GM21723 (cell line): ENCODE results near the gene MAGEC3.
"Not testable (repeated sequence)": the region's sequence is repeated elsewhere in the genome, so short reads cannot be mapped to it uniquely, and the experiment has no call there.

Experiments used
- ATAC-seq: cut with Tn5 transposase; IDR thresholded peaks from one replicate; pipeline ENCODE4 v1.9.1; 2021; ENCODE audit warnings: mild to moderate bottlenecking, moderate library complexity; ENCODE audit not compliant: unreplicated experiment

Gene MAGEC3, protein sequence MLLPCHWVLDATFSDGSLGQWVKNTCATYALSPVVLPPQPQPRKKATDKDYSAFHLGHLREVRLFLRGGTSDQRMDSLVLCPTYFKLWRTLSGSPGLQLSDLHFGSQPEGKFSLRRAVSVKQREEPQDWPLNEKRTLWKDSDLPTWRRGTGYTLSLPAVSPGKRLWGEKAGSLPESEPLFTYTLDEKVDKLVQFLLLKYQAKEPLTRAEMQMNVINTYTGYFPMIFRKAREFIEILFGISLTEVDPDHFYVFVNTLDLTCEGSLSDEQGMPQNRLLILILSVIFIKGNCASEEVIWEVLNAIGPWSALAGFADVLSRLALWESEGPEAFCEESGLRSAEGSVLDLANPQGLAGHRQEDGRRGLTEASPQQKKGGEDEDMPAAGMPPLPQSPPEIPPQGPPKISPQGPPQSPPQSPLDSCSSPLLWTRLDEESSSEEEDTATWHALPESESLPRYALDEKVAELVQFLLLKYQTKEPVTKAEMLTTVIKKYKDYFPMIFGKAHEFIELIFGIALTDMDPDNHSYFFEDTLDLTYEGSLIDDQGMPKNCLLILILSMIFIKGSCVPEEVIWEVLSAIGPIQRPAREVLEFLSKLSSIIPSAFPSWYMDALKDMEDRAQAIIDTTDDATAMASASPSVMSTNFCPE

GRCh38 chrX:141838016-141838415 is at the start of gene MAGEC3:
Gene MAGEC3, plus strand, starts transcription at chrX:141838316. Its CDS starts 0 bp downstream, at chrX:141838316.
- no peak for ATAC-seq

DNA sequence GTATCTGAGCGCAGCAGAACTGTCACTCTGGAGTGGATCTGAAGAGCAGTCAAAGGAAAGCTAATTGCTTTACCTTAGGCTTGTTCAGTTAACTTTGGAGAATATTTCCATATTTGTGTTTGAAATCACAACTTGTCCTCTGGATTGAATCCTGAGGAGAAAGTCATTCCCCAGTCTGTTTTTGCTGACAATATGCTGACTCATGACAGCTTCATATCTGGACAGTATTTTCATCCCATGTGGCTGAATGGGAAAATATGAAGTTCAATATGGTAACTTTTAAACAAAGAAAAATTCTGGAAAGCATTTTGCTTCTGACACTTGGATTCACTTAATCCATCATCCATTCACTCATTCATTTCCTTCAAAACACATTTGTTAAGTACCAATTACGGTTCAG is 46.3 kb upstream of the MAGEC3 start:
- ATAC-seq, result no peak

GRCh38 chrX:141811438-141811837 is 26.7 kb upstream of the MAGEC3 start:
- ATAC-seq, result no peak

DNA sequence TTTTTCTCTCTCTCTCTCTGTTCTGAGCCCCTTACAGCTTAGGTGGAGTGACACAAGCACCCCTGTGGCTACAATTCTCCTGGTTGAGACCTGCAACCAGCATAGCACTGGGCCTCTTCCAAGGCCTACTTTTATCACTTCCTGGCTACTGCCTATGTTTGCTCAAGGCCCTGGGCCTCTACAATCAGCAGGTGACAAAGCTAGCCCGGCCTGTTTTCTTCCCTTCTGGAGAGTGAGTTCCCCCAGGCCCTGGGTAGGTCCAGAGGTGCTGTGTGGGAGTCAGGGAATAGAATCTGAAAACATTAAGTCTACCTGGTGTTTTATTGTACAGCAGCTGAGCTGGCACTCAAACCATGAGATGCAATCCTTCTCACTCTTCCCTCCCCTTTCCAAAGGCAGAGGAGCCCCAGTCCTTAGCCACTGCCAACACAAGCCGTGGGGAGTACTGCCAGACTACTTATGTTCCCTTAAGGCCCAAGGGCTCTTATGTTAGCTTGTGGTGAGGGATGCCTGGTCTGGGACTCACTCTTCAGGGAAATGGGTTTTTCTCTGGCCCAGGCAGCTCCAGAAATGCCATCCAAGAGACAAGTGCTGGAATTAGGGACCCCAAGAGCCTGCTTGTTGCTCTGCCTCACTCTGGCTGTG is 23.8 kb upstream of the MAGEC3 start:
- ATAC-seq, result no peak

DNA sequence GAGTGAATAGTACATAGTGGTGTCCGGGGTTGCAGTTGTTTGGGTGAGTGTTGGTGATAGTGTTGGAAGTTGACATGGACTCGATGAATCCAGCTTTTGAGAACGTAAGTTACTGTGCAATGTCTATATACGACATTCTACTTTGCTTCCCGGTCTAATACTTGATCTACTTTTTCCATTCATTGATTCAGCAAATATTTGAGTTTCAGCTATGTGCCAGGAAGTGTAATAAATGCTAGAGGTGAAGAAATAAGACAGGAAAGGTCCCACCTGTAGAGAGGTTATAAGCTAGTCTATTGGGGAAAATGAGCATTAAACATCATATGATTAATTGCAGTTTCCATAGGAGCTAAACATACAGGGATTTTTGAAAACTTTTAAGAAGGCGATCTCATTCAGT is 22.2 kb upstream of the MAGEC3 start:
- ATAC-seq, result no peak

DNA sequence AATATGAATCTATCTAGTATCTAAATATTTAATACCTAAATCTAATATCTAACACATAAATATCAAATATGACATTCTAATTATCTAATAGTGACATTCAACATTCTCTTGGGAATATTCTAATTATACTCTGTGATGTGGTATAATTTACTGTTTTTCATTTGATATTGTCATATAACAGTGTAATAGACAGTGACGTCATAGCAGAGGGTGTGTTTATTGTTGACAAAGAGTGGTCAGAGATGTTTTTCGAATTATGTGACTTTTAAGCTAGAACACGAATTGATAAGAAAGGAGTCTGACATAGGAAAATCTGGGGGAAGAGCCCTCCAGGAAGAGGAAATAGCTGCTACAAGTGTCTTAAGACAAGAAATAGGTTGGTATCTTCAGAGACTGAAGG is 5.9 kb upstream of the MAGEC3 start:
- ATAC-seq, result no peak

DNA sequence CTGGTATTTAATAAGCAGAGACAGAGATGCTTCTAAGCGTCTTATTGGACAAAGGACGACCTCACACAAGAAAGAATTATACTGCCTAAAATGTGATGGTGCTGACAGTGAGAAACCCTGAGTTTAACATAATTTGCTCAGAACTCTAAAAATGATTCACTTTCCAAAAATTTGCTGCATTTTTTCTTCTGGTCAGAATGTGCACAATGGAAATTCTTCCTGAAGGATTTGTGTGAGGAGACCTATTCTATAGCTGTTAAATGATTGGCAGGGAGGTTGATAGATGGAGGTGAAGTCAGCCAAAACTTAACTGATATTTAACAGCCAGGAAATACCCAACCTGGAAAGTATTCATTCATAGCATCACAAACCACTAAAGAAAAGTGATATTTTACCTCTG is 1.7 kb downstream of the MAGEC3 start:
- no peak for ATAC-seq

- ATAC-seq, result no peak
Measured at GRCh38 chrX:141857479-141857878, 19.4 kb downstream of the MAGEC3 start.

DNA sequence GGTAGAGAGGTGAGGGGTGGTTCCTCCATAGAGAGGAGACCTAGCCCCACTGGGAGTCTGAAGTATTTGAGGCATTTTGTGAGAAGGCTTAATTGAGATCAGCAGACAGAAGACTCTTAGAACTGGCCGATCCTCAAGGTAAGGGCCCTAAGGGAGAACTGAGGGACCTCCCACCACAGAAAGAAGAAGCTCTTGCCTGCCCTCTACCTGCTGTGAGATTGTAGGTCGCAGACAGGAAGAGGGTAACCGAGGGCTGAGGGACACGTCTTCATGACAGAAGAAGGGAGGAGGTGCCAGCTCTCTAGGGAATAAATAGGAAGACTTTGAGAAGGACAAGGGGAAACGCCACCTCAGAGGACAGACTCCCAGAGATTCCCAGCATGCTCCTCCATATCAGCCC is 41.5 kb downstream of the MAGEC3 start:
- ATAC-seq, result no peak

DNA sequence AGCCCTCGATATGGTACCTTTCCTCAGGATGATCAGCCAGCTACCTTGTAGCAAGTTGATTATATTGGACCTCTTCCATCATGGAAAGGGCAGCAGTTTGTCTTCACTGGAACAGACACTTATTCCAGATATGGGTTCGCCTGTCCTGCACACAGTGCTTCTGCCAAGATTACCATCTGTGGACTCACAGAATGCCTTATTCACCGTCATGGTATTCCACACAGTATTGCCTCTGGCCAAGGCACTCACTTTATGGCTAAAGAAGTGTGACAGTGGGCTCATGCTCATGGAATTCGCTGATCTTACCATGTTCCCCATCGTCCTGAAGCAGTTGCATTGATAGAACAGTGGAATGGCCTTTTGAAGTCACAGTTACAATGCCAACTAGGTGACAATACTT is 50.7 kb downstream of the MAGEC3 start:
- ATAC-seq, result not testable (repeated sequence)

DNA sequence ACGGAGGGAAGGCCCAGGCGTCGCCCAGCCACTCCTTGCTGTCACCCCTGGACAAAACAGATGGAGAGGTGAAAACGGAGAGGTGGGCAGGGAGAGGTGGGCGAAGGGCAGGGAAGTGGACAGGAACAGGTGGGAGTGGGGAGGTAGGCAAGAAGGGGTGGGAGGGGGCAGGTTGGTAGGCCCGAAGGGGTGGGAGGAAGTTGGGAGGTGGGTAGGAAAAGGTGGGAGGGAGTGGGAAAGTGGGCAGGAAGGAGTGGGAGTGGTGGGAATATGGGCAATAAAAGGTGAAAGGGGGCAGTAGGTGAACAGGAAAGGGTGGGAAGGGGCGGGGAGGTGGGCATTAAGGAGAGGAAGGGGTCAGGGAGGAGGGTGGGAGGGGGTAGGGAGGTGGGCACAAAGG is 56.6 kb downstream of the MAGEC3 start:
- no peak for ATAC-seq

- ATAC-seq, result no peak
Measured at GRCh38 chrX:141897690-141898089, 59.6 kb downstream of the MAGEC3 start.

DNA sequence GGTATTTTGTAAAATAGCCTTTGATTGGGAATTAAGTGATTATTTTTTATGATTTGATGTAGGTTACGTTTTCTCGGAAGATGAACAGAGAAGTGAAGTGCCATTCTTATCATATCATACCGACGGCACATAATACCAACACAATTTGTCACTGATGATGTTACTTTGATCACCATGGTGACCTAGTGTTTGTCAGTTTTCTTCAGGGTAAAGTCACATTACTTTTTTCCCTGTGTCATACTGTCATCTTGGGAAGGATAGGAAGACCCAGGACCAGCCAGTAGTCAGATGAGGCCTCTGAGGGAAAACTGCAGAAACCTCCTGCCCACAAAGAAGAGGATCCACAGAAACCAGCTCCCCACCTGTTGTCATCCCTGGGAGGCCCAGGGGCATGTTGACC is 64.2 kb downstream of the MAGEC3 start:
- ATAC-seq, result no peak

DNA sequence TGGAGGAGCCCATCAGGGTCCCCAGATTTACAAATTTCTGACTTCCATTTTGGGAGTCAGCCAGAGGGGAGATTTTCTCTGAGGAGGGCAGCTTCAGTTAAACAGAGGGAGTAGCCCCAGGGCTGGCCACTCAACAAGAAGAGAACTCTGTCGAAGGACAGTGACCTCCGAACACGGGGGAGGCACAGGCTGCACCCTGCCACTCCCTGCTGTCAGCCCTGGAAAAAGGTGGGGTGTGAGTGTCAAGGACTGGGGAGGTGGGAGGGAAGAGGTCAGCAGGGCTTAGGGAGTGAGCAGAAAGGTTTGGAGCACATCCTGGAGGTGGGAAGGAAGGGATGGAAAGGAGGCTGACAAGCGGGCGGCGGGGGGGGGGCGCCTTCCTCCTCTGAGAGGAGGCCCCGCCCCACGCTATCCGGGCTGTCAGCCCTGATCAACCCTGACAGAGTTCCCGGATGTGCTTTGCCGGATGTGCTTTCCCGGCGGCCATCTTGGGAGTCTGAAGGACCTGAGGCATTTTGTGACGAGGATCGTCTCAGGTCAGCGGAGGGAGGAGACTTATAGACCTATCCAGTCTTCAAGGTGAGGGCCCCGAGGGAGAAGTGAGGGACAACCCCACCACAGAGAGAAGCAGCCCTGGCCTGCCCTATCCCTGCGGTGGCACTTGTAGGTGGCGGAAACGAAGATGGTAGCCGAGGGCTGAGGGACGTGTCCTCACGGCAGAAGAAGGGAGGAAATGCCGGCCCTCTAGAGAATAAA is 65.5 kb downstream of the MAGEC3 start, which contains the start of gene MAGEC1:
Gene MAGEC1 (plus strand): TSS at position 495 of the 756 bp plus-strand sequence. CDS start 1,179 bp downstream, outside the sequence.
- ATAC-seq, result no peak

DNA sequence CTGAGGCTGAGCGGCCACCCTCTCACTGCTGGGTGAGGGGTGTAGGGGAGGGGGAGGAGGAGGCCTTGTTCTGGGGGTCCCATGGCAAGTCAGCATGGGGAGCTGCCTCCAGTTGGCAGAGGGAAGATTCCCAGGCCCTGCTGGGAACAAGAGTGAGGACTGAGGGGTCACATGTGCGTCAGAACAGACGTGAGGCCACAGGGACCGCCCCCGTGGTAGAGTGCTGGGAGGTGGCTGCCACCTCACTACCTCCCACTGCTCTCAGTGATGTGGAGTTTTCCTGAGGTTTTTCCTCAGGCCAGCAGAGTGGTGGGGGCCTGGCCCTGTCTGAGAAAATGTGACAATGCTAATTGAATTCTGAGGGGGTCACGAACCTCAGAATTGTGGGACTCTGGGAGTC is 66.1 kb downstream of the MAGEC3 start:
- no peak for ATAC-seq

GRCh38 chrX:141917801-141918200 is 79.7 kb downstream of the MAGEC3 start:
- ATAC-seq, result no peak

DNA sequence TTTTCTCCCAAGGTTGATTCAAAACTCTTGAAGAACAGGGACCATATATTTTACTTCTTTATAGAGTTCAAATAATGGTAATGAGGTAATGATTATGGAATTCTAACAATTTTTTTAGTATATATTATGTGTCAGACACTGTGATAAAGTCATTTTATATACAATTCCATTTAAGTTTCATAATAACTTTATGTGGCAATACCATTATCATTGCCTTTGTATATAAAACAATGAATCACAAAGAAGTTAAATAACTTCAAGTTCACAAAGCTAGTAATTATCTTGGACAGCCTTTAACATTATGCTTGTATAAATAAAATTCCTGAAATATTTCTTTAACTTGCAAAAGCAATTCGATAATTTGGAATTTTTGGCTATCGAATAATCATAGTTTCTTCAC is 86.2 kb downstream of the MAGEC3 start:
- no peak for ATAC-seq

DNA sequence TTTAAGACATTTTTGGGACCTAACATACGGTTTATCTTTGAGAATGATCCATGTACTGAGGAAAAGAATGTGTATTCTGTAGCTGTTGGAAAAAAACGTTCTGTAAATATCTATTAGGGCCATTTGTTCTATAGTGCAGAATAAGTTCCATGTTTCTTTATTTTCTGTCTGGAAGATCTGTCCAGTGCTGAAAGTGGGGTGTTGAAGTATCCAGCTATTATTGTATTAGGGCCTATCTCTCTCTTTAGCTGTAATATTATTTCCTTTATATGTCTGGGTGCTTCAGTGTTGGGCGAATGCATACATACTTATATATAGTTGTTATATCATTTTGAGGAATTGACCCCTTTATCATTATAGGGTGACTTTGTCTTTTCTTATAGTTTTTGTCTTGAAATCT is 90.3 kb downstream of the MAGEC3 start:
- no peak for ATAC-seq

DNA sequence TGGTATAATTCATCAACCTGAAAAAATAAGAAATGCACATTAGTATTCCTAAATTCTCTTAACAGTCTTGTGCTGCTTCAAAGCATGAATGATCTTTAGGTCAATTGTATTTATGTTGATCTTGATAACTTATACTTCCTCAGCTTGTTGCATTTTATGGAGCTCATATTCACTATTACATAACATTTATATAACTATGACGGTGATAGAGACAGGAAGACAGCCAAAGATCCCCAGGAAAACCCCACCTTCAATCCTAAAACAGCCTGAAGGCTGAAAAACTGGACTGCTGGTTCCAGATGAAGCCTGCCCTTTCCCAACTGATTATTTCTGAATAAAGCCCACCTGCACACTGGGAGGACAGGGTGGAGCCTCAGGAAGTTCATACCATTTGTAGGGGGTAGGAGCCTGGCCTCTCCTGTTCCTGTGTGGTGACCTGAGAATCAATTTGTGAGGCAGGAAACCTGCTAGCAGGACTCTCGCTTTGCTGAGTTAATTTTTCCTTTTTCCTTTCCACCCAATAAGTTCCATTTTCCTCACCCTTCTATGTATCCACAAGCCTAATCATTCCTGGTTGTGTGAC is 96.0 kb downstream of the MAGEC3 start:
- no peak for ATAC-seq

DNA sequence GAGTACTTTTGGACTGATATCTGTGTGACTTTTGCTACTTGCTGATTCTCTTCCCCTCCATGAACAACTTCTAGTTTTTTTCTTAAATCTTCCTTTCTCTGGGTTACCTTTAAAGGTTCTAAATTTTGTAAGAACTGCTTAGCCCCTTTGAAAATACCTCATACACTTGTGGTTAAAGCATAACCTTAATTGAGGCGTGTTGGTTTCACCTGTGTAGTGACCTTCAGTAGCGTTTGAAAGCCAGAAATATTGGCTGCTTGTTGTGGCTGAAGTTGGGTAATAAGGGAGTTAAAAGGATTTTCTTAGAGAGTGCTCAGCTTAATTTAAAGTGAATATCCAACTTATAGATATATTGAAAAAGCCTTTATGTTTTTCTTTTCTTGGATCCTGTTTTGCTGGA is 97.5 kb downstream of the MAGEC3 start:
- no peak for ATAC-seq

DNA sequence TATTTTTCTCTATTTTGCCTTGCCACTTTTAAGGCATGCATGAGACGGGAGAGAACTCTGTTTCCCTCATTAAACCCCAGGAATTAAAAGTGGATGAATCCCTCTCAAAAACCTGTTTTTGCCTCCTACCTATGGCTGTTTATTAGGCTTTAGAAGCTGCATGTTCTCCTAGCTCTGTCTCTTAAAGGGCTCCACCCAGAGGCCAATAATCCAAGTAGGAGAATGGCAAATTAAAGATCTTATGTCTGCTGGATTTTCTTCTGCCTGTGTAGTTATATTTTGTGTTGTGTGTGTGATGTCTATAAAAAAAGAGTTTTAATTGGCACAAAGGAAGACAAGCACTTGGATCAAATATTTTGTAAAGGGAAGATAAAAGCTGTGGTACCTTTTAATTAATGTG is 98.0 kb downstream of the MAGEC3 start:
- no peak for ATAC-seq
